GM19468 (cell line): Measurements from ENCODE around the gene IZUMO4.

Experiments
- ATAC-seq: cut with Tn5 transposase; IDR thresholded peaks from one replicate; pipeline ENCODE4 v1.9.1; 2021; ENCODE audit warnings: mild to moderate bottlenecking, moderate library complexity, moderate number of reproducible peaks; ENCODE audit not compliant: unreplicated experiment; ENCODE audit errors: extremely low read depth

IZUMO4 gene

DNA sequence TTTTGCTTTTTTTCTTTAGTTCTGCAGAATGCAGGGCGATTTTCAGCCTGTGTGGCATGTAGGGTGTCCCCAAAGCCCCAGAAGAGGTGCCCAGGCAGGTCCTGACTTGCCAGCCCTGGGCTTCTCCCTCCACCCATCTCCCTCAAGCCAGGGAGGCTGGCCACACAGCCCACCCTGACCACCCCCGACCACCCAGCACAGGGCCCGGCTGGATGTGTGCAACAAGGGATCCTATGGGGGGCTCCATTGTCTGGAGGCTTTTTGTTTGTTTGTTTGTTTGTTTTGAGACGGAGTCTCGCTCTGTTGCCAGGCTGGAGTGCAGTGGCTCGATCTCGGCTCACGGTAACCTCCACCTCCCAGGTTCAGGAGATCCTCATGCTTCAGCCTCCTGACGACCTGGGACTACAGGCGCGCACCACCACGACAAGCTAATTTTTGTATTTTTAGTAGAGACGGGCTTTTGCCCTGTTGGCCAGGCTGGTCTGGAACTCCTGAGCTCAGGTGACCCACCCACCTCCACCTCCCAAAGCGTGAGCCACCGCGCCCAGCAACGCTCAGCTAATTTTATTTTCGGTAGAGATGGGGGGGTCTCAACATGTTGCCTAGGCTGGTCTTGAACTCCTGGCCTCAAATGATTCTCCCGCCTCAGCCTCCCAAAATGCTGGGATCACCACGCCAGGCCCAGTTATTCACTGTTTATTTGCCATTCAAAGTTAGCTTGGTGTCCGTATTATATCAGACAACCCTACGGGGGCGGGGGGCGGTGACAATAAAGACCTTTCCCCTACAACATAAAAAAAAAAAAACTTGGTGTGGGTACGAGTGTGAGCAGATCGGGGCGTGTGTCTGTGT, 37.9 kb upstream of the IZUMO4 start:
- ATAC-seq: no peak

DNA sequence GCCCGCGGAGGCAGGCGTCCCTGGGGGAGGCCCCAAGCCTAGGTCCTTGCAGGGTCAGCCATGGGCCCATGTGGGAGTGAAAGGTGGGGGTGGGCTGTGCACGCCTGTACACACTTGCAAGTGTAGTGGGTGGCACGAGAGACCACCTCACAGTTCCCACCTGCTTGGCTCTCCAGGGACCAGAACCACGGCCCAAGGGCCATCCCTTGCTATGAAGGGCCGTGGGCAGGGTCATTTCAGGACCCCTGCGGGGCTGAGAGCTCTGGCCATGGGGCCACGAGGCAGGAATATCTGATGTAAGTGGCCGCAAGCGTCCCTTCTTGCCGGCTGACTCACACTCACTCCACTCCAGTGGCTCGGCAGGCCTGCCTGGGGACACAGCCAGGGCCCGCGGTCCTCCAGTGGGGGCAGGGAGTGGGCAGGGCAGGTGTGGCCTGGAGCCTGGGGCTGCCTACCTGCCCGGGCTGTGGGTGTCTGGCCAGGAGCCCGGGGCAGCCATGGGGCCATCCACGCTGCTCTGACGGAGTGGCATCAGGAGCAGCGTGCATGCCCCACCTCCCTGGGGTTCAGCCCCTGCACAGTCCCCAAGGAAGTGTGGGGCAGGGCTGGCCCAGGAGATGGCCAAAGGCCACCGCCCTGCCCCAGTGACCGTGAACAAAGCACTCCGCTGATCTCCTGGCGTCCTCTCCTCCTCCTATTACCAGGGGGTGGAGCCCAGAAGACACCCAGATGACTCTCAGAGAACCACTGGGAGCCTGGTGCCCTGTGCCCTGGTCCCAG, 37.1 kb upstream of the IZUMO4 start:
- ATAC-seq: no peak

DNA sequence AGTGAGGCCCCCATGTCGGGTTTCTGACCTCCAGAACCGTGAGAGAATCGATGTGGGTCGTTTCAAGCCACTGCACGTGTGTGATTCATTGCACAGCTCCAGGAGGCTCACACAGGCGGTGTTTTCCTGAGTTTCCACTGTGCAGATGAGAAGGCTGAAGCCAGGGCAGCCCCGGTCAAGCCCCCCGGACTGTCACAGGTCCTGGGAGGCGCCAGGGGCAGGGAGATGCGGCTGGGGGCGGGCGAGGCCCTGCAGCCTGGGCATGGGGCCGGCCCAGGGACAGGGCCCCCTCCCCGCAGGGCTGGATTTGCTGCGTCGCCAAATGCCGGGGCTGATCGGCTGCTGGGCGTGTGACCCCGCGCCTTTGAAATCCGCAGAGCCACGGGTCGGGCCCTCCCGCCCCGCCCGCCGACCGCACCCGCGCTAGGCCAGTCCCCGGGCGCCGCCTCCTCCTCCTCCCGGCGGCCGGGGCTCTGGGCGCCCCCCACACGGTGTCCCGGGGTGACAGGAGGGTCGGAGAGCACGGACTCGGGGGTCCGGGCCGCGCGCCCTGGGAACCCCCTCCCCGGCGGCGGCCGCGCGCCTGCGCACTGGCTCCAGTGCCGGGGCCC, 35.7 kb upstream of the IZUMO4 start:
- no peak for ATAC-seq

DNA sequence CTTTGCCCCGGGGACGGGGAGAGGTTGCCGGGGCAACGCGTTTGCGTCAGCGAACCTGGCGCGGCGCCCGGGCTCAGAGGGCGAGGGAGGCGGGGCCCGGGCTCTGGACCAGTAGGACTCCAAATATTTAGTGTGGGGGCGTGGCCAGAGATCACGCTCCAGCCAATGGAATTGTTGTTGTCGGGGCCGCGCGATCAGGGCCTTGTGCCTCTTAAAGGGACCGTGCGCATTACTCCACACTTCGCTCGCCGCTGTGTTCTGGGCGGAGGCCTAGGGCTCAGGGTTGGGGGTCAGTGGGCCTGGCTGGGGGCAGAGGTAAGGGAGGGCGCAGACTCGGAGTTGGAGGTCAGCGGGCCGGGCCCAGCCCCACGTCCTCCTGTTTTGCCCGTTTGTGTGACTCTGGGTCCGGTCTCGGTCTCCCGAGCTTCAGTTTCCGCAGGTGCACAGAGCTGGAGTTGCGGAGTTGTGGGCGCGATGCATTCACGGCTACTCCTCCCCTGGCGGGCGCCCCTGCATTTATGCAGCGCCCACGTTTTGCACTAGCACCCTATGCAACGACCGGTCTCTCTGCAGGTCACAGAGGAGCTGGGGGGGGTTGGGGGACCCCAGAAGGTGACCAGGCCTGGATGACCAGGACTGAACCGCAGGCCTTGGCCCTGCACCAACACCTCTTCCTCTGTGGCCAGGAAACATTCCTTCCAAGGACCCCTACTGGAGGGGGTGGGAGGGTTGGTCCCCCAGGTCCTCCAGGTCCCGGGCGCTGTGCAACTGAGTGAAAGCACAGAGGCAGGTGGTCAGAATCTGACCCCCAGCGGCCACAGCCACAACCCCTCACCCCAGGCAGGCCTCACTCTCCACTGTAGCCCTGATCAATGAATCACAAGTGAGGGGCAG, 35.0 kb upstream of the IZUMO4 start:
- peak; percentile 78 for ATAC-seq

DNA sequence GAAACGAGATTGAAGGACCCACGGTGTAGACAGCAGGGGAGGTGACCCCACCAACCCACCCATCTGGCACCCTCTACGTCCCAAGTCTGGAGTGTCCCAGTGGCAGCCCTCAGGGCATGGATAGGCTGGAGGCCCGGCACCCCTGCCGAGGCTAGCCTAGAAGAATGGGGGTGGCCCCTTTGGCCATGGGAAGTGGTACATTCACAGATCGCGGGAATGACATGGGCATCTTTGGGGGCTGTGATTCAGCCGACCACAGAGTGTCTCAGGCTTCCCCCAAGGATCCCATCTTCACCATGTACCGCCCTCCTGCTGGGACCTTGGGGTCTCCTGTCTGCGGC, 34.4 kb upstream of the IZUMO4 start:
- no peak for ATAC-seq

DNA sequence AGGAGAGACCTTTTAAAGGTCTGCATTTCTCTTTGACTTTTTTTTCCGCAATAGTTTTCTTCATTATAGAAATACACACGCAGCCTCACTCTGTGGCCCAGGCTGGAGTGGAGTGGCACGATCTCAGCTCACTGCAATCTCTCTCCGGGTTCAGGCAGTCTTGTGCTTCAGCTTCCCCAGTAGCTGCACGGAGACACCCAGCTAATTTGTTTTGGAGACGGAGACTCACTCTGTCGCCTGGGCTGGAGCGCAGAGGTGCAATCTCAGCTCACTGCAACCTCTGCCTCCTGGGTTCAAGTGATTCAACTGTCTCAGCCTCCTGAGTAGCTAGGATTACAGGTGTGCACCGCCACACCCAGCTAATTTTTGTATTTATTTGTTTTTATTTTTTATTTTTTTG, 33.9 kb upstream of the IZUMO4 start:
- ATAC-seq: no peak

DNA sequence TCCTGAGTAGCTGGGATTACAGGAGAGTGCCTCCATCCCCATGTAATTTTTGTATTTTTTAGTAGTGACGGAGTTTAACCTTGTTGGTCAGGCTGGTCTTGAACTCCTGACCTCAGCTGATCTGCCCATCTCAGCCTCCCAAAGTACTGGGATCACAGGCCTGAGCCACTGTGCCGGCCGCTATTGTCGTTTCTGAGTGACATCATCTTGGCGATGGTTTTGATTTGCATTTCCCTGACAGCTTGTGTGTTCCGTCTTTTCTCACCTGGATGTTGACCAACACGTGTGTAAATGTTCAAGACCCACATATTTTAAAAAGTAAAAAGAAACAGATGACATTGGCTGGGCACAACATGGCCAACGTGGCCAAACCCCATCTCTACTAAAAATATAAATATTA, 32.9 kb upstream of the IZUMO4 start:
- no peak for ATAC-seq

DNA sequence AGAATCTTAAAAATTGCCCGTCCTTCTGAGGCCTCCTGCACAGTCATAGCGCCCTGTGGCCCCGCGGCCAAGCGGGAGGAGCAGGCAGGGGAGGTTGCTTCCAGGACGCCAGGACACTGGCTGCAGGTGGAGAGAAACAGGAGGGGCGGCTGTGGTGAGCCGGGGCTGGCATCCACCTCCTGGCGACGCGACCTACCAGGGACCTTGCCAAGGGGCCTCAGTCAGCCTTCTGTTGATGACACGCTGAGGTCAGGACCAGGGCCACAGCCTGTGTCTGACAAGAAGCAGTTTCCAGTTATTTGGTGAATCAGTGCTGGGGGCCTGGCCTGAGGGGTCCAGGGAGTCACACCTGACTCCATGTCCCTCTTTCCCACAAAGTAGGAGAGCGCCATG, 32.3 kb upstream of the IZUMO4 start:
- ATAC-seq: no peak

DNA sequence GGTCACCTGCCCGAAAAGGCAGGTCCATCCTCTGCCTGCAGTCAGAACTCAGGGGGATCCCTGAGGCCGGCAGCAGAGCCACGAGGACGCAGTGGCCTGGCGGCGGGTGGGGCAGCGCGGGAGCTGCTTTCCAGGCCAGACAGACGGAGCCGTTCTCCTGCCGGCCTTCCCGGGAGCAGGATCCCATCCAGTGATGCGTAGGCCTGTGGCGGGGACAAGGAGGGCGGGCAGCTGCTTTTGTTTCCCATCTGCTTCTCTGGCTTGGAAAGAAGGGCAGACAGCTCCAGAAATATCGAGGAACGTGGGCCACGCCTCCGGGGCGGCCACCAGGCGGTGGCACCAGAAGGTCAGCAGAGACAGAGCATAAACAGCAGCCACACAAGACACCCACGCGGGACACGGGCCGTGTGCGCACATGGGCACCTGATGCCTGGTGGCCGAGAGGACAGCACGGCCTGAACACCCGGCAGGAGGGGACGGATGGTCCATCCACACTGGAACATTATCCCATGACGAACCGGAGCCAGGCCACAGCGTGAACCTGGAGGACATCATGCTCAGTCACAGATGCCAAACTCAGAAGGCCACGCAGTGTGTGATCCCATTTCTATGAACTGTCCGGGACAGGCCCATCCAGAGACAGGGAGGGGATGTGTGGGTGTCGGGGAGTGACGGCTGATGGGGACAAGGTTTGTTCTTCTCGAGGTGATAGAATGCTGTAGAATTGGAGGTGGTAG, 31.8 kb upstream of the IZUMO4 start:
- no peak for ATAC-seq

DNA sequence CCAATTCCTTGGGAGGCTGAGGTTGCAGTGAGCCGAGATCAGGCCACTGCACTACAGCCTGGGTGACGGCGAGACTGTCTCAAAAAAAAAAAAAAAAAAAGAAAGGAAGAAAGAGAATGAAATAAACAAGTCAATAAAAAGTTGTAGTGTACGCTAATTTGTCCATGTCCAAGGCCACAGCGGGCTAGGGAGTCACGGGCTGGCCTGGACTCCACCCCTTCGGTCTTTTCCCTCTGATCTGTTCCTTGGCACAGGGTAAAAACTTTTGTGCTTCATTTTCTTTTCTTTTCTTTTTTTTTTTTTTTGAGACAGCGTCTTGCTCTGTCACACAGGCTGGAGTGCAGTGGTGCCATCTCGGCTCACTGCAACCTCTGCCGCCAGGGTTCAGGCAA, 26.3 kb upstream of the IZUMO4 start:
- ATAC-seq: no peak

DNA sequence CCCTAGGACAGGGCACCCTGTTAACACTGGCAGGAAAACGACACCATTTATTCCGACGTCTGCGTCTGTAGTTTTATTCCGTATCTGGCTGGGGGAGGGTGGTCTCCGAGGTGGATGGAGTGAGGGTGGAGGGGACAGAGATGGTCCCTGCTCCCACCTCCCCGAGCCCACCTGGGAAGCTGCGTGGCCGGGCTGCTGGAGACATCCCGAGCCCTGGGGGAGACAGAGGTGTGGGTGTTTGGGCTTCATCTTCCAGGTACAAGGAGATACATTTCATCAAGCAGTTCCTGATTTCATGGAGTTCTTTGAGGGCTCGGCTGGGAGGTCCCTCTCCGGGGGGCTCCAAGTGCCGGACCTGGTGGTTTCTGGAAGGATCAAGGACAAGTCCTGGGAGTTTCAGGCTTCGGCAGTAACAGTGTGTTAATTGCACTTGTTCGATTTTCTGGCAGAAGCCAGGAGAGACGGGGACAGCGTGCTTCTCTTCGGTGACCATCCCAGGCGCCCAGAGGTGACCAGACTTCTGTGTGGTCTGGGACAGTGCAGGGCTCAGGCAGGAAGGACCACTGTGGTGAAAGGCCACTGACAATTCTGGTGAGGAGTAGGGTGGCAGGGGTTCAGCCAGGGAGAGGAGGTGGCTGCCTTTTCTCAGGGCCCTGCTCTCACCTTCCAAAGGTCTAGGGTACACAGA, 25.6 kb upstream of the IZUMO4 start:
- ATAC-seq: no peak

DNA sequence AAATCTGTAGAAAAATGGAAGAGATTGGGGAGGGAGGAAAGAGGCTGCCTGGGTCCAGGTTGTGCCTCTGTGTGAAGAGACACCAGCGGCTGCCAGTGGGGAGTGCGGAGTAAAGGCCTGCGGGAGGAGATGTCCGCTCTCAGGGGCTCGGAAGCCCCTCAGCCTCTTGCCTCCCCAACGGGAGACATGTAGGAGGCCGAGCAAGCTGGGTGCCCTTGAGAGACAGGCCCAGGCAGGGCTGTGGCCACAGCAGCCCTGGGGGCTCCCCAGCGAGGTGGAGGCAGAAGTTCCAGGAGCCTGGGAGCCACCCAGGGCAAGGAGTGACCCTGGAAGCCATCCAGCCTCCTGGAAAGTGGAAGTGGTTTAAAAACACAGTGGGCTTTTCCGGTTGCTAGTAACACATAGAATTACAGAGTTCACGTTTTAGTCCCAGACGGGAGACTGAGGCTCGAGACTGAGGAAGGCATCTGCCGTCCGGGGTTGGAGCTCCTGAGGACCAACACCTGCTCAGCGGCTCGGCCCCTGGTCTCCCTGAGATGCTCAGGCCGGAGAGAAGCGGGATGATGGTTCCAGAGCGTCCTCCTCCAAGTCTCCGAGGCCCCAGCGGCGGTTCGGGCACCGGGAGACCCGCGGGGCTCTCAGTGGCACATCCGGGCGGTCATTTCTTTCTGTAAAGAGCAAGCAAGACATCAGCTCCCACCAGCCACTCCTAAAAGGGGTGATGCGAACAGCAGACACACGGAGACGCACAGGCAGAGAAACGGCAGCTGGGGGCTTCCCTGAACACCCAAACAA, 23.8 kb upstream of the IZUMO4 start:
- no peak for ATAC-seq

DNA sequence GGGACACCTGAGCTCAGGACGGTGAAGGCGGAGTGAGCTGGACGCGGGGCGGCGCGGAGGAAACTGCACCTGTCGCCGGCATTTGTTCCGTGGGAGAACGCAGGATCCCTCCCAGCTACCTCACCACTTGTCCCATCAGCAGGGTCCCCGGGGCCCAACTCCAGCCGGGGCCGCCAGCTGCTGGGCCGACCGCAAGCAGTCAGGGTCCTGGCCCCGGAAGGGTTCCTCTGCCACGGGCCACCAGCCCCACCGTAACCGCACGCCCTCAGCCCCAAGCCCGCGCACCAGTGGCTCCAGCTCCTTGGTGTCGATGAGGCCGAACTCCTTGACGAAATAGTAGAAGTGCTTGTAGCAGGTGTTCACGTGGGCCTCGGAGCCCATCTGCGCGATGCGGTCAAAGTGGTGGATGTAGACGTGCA, 20.2 kb upstream of the IZUMO4 start:
- no peak for ATAC-seq

DNA sequence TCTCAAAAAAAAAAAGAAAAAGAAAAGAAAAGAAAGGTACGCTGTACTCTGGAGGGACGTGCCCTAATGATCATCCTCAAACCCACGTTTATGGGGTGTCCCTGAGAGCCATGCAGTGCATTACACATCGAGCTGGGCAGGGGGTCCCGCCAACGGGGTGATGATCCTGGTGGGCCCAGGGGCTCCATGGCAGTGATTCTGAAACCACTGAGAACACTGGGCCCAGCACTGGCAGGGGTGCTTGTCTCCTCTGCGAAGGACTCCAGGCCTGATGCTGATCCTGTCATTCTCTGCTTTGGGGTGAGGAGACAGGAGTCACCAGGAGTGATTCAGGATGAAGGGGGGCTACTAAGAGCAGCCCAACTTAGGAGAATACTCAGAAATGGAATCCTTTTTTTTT, 19.3 kb upstream of the IZUMO4 start:
- no peak for ATAC-seq

DNA sequence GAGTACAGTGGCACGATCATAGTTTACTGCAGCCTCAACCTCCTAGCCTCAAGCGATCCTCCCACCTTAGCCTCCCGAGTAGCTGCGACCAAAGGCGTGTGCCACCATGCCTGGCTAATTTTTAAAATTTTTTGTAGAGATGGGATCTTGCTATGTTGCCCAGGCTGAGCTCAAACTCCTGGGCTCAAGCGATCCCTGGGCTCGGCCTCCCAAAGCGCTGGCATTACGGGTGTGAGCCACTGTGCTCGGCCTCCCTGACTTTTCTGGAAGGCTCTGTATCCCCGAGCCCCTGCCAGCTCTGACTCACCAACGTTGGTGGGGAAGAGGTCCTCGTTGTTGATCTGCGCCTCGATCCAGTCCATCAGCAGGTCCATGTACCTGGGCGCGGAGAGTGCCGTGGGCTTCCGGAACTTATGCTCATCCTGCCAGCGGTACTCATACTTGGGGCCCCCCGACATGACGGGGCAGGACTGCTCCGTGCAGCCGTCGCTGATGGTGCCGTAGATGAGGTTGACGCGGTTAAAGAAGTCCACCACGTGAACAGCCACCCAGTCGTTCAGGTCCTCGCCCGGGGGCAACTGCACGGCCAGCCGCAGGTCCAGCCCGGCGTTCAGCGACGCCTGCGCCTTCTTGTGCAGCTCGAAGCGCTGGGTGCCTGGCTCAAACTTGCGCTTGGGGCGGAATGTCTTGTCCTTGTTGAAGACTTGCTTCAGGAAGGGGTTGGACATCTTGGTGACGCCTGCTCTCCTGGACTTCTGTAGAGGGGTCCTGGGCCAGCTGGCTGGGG, 18.7 kb upstream of the IZUMO4 start:
- no peak for ATAC-seq

DNA sequence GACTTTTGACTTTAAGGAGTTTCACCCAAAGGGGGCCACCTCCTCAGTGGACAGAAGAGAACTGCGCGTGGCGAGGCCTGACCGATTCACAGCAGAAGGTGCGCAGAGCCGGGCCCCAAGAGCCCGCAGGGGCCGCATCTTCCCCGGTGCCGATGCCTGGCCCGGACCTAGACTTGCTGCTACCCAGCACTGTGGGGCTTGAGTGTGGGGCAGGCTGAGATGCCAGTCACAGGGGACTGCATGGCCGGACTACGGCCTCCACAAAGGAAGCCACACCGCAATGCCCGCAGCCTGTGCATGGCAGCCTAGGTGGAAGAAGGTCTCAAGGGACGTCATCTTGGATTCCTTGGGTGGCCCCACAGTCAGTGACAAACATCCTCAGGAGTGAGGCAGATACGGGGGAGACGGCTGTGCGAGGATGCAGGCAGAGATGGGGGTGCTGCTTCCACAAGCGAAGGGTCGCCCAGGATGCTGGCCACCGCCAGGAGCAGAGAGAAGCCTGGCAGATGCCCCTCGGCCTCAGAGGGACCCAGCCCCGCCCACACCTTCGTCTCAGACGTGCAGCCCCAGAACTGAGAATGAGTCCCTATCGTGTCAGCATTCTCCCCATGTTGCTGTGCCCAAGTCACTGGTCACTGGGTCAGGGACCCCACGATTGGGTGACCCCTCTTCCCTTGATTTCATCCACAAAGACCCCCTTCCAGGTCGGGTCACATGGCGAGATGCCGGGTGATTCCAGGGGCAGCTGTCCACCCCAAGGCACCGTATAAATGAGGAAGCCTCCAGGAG, 17.4 kb upstream of the IZUMO4 start:
- ATAC-seq: no peak

DNA sequence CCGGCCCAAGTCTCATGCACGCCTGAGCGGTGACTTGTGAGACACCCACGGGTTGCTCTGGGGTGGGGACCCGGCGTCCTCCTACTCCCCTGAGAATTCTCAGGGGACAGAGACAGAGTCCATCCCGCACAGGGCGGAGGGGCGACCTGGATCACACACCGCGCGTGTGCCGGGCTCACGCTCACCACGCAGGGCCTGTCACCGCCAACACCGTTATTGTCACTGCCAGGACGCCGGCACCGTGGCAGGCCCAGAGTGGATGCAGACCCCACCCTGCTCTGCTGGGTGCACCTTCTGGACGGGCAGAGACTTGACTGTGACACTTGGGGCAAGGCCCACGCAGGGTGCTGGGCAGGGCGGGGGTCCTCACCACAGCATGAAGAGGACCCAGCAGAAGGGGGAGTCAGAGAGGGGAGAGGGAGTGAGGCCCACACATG, 16.8 kb upstream of the IZUMO4 start:
- ATAC-seq: no peak
